ENCODE data around the gene PLCB3. TPM values are rescaled to one million over a fixed set of nuclear protein-coding genes. Genes with fewer than 3 reads are reported as not detected.

The PLCB3 gene
- total RNA-seq, 1 experiment from 2014 or later = 48.1 TPM

- DNase-seq (ENCODE audit: low read depth) = no peak
These were observed 14.1 kb downstream of the PLCB3 start for GRCh38 chr11:64265176-64266160.

GRCh38 chr11:64266339-64266738 lies 15.0 kb downstream of the PLCB3 start:
- DNase-seq (ENCODE audit: low read depth) = peak; percentile 84

GRCh38 chr11:64267207-64267945 lies 16.0 kb downstream of the PLCB3 start:
- peak; percentile 47 for DNase-seq (ENCODE audit: low read depth)

- DNase-seq (ENCODE audit: low read depth) = peak; percentile 98
These were observed 16.9 kb downstream of the PLCB3 start for GRCh38 chr11:64268025-64268892.

GRCh38 chr11:64268893-64269539 lies 17.7 kb downstream of the PLCB3 start:
- no peak for DNase-seq (ENCODE audit: low read depth)

GRCh38 chr11:64269540-64270220 lies 18.4 kb downstream of the PLCB3 start:
- peak; percentile 100 for DNase-seq (ENCODE audit: low read depth)

GRCh38 chr11:64275031-64275800 lies 23.9 kb downstream of the PLCB3 start:
- no peak for DNase-seq (ENCODE audit: low read depth)

GRCh38 chr11:64275841-64276240 lies 24.5 kb downstream of the PLCB3 start:
- DNase-seq (ENCODE audit: low read depth) = no peak

- peak; percentile 87 for DNase-seq (ENCODE audit: low read depth)
These were observed 25.5 kb downstream of the PLCB3 start for GRCh38 chr11:64276653-64277431.

- DNase-seq (ENCODE audit: low read depth) = no peak
These were observed 27.4 kb downstream of the PLCB3 start for GRCh38 chr11:64278576-64279190.

GRCh38 chr11:64281957-64282770 lies 30.8 kb downstream of the PLCB3 start:
- DNase-seq (ENCODE audit: low read depth) = no peak

GRCh38 chr11:64283092-64283491 lies 31.8 kb downstream of the PLCB3 start:
- DNase-seq (ENCODE audit: low read depth) = no peak

GRCh38 chr11:64284048-64284961 lies 33.0 kb downstream of the PLCB3 start, which contains the start of gene BAD:
Gene BAD, minus strand, starts transcription at chr11:64284665. Its CDS starts 297 bp downstream, at chr11:64284368.
- DNase-seq (ENCODE audit: low read depth) = peak; percentile 90

GRCh38 chr11:64284962-64285884 lies 33.9 kb downstream of the PLCB3 start, which contains the start of gene GPR137:
Gene GPR137, plus strand, starts transcription at chr11:64285848. Its CDS starts 677 bp downstream, at chr11:64286525.
- DNase-seq (ENCODE audit: low read depth) = peak; percentile 73

Data from RPMI7951 (cell line).